Globus pallidus (tissue), 1 donor: ENCODE results near the gene ARMC3.
"Not testable (repeated sequence)": the region's sequence is repeated elsewhere in the genome, so short reads cannot be mapped to it uniquely, and the experiment has no call there.

Source experiments
- DNase-seq: peaks from one replicate; pipeline ENCODE4 v3.0.0-alpha.2; 2015; ENCODE audit warnings: low spot score

Gene ARMC3

GRCh38 chr10:23072593-23072992, 144.7 kb downstream of the ARMC3 start:
- DNase-seq = not testable (repeated sequence)

DNA sequence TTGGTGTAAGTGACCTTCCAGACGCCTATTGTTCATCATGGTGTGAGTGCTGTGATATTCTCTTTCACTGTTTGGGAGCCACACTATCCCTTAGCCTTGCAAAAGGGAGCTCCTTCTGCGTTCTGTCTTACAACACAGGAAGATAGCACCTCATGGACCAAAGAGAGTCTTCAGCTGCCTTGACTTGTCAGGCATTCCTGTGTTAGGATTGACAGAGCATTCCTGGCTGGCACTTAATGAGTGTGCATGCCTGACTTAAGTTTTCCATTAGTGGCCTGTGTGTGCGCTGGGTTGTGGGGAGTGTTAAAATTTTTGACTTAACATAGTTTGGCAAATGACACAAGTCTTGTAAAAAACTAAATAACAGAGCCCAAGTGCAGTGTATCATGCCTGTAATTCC, 145.7 kb downstream of the ARMC3 start:
- no peak for DNase-seq

- no peak for DNase-seq
These were observed 147.8 kb downstream of the ARMC3 start for GRCh38 chr10:23075672-23076071.

DNA sequence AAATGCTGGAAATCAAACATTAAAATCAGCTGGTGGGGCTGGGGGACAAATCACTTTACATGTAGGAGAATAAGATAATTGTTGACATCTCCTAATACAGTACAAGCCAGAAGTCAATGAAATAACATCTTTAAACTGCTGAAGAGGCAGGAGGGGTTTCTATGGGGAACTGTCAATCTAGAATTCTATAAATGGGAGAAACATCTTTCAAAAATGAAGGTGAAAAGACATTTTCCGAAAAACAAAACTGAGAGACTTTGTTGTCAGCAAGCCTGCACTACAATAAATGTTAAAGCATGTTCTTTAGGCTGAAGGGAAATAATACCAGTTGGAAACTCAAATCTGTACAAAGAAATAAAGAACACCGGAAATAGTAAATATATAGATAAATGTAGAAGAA, 150.3 kb downstream of the ARMC3 start:
- no peak for DNase-seq

GRCh38 chr10:23079700-23080099, 151.8 kb downstream of the ARMC3 start:
- DNase-seq = no peak

- DNase-seq = no peak
These were observed 152.4 kb downstream of the ARMC3 start for GRCh38 chr10:23080262-23080661.

DNA sequence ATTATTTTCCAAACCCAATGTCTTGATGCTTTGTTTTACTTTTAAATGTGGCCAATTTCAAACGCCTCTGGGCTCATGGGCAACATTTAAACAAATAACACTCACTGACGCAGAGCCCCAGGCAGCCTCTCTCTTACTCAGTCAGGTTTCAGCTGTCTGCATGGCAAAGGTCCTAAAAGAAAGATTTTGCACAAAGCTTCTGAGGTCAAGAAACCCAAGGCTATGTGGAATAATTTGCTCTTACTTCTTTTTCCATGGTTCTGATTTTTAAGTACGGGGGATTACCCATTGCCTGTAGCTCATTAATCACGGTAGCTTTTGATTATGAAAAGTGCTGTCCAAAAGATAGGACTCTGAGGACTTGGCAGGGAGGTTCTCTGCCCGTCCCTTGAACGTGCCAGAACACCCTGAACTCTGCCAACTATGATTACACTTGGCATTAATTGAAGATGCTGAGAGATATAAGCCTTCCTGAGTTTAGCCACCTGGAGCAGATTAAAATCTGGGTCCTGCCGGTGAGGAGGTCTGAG, 153.4 kb downstream of the ARMC3 start:
- DNase-seq = no peak

GRCh38 chr10:23081891-23082290, 154.0 kb downstream of the ARMC3 start:
- DNase-seq = no peak
